ENCODE results near the gene FRRS1L.

Gene FRRS1L

DNA sequence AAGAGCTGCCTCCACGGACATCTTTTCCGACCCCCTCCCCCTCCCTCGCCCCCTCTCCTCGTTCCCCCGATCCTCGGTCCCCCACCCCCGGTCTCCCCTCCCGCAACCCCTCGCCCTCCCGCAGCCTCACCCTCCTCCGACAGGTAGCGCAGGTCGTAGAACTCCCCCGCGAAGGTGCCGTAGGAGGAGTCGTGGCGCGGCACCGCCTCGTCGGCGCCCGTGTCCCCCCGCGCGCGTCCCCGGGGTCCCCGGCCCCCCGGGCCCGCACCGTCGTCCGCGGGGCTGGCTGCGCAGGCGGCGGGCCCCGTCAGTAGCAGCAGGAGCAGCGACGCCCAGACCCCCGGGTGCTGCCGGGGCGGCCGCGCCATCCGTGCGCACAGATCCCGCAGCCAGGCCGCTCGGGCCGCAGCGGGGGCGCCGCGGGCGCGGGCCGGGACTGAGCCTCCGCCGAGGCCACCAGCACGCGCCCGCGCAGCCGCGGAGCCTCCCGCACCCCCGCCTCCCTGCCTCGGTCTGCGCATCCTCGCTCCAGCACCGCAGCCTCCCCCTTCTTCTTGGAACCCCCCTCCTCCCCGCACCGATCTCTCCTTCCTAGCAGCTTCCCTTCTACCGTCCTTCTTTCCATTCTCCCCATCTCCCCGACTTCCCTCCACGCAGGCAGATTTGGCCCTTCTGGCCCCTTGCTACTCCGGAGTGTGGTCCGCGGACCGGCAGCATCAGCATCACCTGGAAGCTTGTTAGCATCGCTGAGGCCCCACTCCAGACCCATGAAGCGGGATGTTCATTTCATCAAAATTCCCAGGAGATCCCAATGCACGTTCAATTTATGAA lies at the start of gene FRRS1L:
Gene FRRS1L, minus strand, starts transcription at position 479 of the 831 bp plus-strand sequence. Its CDS starts 111 bp downstream, at position 368.
- no peak for DNase-seq

DNA sequence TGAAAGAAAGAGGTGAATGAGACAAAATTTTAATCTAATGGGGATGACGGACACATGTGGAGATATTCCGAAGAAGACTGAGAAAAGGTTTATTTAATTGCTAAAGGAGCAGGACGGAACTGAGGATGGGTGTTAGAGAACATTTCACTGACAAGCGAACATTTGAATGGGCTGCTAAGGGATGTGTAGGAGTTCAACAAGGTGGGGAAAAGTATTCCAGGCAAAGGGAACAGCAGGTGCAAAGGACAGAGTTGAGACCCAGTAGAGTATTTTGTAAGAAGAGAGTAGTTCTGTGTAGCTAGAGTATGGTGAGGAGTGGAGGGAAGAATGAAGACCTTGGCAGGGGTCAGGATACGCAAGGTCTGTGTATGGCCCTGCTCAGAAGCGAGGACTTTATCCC lies 47.4 kb upstream of the FRRS1L start:
- DNase-seq = no peak

GRCh38 chr9:109213285-109214121 lies 46.5 kb upstream of the FRRS1L start:
- DNase-seq = no peak

GRCh38 chr9:109212768-109213167 lies 45.7 kb upstream of the FRRS1L start:
- DNase-seq = no peak

GRCh38 chr9:109206670-109207069 lies 39.6 kb upstream of the FRRS1L start:
- no peak for DNase-seq

- no peak for DNase-seq
These were observed 38.5 kb upstream of the FRRS1L start for GRCh38 chr9:109205526-109205925.

DNA sequence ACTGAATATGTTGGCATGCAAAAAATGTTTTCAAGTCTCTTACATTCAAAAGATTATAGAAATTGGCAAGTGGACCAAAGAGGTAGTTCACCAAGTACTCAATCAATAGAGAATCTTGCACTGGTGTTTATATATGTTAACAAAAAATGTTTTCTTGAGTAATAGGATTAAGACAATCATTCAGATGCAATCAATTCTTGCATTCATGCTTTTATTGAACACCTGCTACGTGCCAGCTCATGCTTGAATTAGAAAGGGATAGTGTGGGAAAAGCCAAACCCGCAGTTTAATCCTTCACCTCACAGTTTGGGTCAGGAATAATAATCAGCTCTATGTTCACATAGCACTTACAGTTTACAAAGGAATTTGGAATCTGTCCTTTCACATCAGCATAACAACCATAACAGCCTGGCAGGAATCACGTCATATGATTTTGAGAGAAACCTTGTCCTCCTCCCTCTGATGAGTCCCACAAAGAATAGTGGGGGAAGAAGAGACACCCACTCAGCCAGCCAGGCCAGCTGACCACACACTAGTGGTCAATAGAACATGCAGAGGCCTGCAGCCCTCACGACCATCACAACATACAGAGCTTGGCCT lies 36.8 kb upstream of the FRRS1L start:
- no peak for DNase-seq

GRCh38 chr9:109199676-109200075 lies 32.6 kb upstream of the FRRS1L start:
- DNase-seq = no peak

- peak; percentile 10 for DNase-seq
These were observed 31.8 kb upstream of the FRRS1L start for GRCh38 chr9:109198736-109199382.

DNA sequence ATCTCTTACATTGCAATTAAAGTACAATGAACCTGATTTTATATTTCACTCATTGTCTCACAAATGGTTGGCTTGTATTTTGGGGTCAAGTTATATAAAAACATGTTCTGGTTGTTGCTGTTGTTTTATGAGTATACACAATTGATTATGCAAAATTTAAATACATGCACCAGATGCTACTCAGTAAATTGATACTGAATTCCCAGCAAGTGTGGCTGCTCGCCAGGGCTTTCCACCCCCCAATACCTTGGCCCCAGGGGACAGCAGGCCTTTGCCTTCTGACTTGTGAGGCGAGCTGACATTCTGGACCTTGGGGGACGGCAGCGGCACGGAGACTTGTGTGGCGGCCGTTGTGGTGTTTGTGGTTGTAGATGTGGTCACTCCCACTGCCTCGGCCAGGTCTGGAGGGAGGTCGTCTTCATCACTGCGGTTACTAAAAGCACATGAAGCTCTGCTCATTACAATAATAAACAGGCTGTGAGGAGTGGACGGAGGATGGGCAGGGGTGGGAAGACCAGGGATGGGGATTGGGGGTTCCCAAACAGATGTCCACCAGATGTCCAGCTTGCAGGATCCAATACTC lies 27.0 kb upstream of the FRRS1L start:
- DNase-seq = no peak

GRCh38 chr9:109192732-109193361 lies 25.8 kb upstream of the FRRS1L start:
- DNase-seq = no peak

DNA sequence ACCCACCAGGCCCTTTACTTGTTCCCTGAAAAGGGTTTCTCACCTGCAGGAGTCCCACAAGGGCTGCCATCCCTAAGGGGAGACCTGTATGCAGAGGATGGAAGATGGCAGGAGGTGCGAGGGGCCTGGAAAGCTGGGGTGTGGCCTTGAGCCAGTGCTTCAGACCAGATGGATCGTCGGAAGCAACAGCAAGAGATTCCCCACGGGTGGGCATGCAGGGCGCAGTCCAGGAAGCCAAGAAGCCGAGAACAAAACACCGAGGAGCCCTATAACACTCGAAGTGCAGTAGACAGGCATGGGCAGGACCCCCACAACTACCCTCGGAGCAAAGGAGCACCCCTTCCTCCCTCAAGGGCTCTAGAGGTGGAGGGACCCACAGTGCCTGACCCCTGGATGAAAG lies 24.7 kb upstream of the FRRS1L start:
- DNase-seq = no peak

DNA sequence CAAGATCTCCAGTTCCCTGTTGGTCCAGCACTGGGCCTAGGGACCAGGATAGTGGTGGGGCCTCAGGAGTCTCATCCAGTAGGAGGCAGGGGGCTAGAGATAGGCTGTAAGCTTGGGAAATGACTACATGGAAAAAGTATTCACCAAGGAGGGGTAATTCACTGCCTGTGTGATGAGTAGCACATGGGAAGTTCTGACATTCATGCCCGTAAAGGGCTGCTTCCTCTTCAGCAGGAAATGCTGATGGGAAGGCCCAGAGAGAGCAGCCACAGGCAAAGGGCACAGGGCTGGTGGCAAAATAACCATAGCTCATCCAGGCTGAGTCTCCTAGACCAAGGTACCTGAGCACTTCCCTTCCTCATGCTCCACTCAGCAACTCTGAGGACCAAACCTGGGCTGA lies 23.1 kb upstream of the FRRS1L start:
- no peak for DNase-seq

DNA sequence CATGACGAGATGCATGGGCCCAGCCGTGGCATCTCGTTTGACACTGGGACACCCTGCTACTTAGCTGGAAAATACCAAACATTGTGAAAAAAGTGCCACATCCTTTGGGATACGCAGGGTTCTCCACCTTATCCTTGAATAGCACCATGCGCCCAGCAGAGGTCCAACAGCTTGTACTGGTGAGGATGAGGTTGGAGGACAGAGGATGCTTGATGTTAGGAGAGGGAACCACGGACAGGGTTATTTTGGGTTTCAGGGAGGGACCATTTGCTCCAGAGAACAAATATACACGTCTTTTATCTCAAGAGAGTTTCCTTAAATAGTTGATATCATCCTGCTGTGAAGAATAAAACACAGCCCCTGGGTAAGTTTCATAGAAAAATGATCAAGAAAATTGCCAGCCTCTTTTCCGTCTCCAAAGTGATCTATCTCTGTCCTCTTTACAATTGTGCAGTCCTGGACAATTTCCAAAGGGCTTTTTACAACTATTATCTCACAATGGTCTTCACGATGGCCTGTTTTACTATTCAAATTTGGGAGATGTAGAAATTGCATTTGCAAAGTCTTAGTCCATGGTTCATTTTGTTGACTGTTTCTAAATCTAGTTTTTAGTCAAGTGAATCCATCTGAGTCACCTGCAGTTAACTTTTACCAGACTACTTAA lies 19.9 kb upstream of the FRRS1L start:
- DNase-seq = no peak

DNA sequence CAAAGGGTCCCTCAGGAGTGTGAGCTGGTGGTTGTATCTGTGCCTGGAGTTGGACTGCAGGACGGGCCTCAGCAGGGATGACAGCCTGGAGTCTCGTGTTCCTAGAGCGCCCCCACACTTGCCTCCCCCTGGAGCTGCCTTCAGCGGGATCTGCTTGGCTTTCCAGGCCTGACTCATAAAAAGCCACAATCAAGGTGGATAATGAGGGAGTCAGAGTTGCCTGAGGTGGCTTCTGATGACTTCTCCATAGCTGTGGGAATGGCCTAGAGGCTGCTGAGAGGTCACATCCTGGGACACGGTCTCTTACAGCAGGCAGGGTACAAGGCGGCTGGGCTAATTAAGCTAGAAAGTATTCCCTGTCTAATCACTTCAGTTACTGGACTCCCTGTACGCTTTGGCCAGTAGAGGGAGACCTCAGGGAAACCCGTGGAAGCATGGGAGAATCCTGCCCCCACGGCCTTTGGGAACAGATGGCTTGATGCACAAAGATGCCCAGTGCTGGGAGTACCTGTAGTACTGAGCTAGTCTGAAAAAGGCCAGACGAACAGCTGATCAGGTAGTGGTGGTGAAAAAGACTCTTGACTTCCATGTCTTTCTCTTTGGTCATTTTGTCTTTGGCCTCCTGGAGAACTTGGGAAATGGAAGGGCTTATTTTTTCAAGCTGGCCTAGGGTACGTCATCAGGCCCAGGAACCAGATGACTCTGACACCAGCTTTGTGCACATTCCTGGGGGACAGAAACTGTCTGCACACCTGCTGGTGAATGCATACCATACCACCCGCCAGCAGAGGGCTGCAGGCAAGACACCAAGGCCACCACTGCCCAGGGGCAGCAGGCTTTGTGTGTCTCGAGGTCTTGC lies 16.1 kb upstream of the FRRS1L start:
- no peak for DNase-seq

GRCh38 chr9:109182550-109182939 lies 15.5 kb upstream of the FRRS1L start:
- DNase-seq = no peak

DNA sequence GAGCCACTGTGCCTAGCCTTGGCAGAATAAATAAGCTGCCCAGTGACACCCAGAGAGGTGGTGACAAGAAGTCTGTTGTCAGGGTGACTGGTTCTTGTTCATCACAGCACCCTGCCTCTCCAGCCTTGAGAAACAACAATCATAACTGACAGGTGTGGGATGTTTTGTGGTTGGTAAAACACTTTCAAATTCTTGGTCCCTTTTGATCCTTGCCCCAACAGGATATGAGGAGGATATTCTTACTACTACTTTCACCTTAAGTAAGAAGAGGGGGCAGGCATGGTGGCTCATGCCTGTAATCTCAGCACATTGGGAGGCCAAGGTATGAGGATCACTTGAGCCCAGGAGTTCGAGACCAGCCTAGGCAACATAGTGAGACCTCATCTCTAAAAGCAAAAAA lies 14.2 kb upstream of the FRRS1L start:
- DNase-seq = peak; percentile 17

DNA sequence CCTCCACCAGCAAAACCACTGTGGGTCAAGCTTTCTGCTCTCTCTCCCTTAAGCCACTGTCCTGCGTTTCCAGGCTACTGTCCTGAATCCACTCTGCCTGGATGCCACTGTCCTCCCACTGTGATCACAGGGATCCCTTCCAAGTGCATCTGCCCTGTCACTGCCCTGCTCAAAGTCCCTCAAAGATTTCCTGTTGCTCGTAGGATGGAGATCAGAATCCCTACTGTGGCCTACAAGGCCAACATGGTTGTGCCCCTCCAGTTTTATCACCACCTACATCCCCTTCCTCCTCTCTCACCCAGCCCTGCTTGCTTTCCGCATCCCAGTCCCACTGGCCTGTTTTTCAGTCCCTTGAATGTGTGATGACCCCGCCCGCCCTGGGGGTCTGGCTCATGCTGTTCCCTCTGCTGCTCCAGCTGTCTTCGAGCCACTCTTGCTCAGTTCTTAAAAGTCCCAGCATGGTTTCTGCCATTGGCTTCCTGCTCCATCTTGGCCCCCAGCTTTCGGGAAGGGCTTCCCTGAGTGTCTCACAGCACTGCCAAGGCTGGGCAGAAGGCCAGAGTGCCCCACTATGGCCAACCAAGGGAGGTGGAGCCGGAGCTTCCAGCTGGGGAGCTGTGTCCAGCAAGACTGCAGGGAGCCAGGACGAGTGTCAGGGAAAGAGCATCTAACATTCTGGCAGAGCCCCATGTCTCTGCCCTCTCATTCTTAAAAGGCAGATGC lies 12.9 kb upstream of the FRRS1L start:
- no peak for DNase-seq

DNA sequence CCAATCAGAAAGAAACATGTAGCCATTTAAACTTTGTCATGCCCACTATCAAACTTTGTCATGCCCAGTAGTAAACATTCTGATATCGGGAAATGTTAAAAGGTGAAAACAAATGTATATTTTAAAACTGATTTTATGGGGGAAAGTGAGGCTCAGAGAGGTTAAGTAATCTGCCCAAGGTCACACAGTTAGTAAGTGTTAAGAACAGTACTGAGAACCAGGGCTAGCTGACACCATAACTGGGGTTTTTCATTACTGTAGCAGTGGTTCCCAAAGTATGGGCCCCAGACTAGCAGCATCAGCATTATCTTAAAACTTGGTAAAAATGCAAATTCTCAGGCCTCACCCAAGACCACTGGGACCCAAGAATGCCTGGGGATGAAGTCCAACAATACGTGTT lies 9.9 kb upstream of the FRRS1L start:
- no peak for DNase-seq

GRCh38 chr9:109176386-109176785 lies 9.3 kb upstream of the FRRS1L start:
- DNase-seq = no peak

All from CD4-positive, alpha-beta T cell treated with Interleukin-21 for 1 hour (primary cell).